GM18951 (cell line): Measurements from ENCODE around the gene PIEZO1.

Source experiments
- POLR2A ChIP-seq: IDR thresholded peaks from 4 replicates; pipeline ENCODE4 v1.6.1; 2011; ENCODE audit warnings: mild to moderate bottlenecking; ENCODE audit not compliant: insufficient read length, insufficient read depth; ENCODE audit errors: extremely low read depth
- in situ Hi-C: fragments of 300-500 bp; cut with MboI; formaldehyde crosslinking; loops from one replicate; pipeline ENCODE4 v1.12.0; 2022; ENCODE audit warnings: low sequenced_read_pairs, mixed read lengths, inconsistent platforms; ENCODE audit not compliant: unreplicated experiment

PIEZO1 gene

DNA sequence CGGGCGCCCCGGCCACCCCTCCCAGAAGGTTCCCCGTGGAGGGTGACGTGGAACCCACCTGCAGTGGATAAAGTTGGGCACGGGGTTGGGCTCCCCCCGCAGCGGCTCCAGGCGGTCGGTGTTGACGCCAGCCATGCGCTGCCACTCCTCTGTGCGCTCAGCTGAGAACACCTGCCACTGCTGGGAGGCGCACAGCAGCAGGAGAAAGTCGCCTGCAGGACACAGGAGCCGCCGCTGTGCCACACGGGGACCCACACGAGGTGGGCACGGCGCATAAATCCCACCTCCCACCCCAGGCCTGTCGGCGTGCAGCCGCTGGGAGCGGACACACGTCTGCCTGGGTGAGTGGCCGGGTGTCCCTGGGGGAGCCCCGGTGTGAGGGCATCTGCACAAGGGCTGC lies 58.0 kb downstream of the PIEZO1 start:
- no peak for TF ChIP-seq POLR2A
- in situ Hi-C loops, result no loop called here

DNA sequence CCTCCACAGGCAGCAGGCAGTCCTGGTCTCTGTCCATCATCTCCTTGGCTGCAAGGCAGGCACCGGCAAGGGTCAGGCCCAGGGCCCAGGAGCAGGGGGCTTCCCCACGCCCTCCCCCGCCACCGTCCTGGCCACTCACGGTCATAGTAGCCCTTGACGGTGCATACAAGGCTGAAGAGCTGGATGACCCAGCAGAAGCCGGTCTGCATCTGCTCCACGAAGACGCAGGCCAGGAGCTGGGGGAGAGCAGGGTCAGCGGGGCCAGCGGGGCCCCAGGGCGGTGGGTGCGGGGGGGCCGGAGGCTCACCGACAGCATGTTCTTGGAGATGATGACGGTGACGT lies 58.6 kb downstream of the PIEZO1 start:
- no peak for TF ChIP-seq POLR2A
- in situ Hi-C loops, result no loop called here

DNA sequence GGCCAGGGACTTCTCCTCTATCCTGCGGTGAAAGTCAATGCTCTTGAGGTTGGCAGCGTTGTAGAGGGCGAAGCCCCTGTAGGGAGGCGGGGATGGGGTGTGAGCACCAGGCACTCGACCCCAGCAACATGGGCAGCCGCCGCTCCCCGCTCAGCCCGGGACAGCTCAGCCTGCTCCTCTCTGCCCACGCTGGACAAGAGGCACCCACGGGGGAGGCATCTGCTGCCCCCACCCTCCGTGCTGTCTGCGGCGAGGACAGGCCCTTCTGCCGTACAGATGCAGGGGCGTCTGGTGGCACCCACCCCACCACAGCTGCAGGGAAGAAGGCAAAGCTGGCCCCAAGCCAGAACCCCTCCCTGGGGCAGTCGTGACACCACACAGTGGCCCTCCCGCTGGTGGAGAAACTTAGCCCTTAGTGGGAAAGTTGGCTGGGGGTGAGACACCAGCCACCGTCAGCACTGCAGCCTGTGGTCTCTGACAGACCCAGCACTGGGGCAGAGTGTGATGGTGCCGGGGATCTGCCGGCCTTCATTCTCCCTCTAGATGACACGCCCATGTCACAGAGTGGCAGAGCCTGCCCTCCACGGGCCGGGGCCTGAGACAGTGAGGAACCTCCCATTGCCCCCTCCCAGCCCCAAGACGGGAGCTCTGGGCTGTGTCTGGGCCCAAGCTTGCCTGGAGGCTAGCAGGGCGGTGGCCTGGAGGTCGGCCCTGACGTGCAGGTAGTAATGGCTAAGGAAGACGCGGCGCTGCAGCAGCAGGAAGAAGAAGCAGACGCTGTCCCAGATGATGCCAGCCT lies 59.2 kb downstream of the PIEZO1 start:
- in situ Hi-C loops, result no loop called here

DNA sequence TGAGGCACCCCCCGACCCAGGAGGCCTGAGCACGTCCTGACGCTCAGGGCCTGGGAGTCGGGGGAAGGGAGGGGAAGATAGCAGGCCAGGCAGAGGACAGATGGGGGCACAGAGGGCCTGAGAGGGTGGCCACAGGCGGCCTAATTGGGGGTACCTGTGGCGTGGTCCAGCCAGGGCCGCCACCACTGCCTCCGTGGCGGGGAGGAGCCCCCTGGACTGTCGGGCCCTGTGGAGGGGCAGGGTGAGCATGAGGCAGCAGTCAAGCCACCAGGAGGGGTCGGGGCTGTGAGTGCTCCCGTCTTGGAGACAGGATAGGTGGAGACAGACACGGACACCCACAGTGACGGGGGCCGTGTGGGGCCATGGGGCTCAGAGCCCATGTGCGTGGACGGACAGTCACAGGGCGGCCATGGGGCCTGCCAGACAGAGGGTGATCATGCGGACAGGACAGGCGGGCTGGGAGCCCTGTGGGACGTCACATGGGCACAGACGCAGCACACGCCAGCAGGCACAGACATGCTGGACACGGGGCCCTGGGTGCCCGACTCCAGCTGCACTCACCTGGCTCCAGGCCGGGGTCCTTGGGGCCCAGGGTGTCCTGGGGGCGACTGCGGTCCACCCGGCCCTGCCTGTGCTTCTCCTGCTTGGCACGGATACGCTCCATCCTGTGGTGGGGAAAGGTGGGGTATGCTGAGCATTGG lies 60.0 kb downstream of the PIEZO1 start:
- in situ Hi-C loops, result no loop called here
- no peak for TF ChIP-seq POLR2A

More for the DNA sequence above, 59.2 kb downstream of the PIEZO1 start:
- no peak for TF ChIP-seq POLR2A

DNA sequence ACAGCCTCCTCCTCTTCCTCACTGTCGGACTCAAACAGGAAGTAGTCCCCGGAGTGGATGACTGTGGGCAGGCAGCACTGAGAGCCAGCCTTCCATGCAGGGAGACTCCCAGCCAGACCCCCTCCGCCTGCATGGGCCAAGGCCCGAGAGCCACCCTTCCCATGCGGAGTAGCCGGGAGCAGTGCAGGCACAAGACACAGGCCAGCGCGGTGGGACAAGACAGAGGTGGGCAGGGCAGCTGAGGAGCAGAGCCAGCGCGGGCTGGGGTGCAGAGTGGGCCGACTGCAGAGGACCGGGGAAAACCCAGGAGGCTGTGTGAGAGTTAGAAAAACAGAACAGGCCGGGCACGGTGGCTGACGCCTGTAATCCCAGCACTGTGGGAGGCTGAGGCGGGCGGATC lies 61.1 kb downstream of the PIEZO1 start:
- in situ Hi-C loops, result no loop called here
- no peak for TF ChIP-seq POLR2A

DNA sequence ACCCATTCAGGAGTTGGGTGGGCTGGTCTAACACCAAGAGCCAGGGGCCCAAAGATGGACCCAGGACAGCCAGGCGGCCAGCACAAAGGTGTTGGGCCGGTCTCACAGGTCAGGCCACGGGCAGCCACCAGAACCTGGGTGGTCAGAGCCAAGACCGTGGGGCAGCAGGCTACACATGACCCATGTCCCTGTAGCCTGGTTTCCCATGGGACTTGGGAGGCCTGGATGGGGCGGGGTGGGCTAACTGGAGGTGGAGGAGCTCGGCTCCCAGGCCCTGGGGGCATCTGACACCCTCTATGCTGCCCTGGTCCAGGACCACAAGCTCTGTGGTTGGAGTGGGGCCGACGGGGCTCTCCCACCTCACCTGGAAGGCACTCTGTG lies 61.5 kb downstream of the PIEZO1 start:
- in situ Hi-C loops, result no loop called here
- TF ChIP-seq POLR2A, result no peak

DNA sequence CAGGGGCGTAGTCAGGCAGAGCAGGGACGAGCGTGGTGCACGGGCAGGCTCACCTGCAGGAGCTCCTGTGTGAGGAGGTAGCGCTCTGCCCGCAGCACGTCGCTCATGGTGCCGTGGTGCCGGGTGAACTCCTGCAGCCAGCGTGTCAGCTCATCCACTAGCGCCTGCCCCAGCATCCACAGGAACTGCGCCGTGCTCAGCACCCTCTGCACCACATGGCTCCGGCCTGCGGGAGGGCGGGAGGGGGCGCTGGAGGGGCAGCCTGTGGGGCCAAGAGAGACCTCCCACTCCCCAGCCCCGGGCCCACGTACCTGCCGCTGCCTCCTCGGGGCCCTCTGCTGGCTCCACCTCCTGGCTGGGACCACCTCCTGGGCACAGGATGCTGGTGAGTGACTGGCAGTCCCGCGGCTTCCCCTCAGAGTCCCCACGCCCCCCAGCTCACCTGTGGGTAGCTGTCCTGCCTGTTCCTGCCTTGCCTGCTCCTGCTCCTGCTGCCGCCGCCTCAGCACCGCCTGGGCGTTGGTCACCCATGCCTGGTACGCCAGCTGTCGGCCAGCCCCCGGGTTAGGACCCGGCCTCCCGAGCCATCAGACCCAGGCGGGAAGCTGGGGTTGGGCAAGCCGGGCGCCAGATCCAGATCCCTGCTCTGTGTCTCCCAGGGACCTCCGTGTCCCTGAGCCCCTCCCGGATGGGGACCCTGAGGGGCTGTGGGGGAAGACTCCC lies 62.1 kb downstream of the PIEZO1 start:
- no peak for TF ChIP-seq POLR2A
- in situ Hi-C loops, result no loop called here

DNA sequence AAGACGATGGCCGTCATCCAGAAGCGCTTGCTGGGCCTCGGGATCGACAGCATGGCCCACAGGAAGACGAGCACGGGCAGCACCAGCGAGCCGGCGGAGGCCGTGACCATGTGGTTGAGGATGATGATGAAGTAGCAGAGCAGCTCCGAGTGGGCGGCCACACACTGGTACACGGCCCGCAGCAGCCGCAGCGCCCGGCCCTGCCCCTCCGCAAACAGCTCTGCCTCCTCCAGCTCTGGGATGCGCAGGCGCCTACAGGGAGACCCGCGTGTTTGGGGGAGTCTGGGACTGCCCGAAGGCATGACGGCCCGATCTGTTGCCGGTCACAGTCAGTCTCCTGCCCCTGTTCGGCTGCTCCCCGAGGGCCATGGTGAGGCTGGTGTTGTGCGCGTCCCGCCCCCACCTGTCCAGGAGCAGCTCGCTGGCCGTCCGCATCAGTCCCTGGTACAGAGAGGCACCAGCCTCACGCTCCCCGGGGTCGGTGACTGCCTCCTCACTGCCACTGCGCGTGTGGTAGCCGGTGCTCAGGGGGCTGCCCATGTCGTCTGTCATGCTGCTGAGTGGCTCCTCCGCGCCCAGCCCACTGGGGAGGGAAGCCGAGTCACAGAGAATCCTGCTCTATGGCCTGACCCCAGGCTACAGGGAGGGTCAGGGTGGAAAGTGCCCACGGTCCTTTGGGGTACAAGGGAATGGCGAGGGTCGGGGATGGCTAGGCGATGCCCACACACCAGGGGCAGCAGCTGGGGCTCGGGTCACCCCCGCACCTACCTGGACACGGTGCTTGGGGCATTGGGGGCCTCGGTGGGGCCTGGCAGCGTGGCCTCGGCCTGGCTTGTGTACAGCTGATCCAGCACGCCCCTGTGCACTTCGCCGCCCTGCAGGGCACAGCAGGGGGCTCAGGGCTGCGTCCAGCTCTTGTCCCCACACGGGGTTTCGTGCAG lies 62.9 kb downstream of the PIEZO1 start:
- no peak for TF ChIP-seq POLR2A
- in situ Hi-C loops, result no loop called here

DNA sequence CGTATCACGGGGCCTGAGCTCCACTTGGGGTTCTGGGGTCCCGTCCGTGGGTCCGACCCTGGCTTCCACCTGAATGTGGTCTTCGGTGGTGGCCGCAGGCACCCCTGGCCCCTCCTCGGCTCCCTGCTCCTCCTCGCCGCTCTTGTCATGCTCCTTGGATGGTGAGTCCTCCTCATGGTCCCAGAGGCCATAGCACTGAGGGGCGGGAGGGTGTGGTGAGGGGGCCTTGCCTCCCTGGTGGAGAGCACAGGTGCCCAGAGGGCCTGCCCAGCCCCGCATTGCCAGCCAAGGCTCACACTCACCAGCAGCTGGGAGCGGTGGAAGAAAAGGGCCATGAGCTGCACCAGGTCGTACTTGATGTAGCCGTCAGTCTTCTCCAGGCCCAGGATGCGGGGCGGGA lies 63.8 kb downstream of the PIEZO1 start:
- in situ Hi-C loops, result no loop called here
- TF ChIP-seq POLR2A, result no peak

DNA sequence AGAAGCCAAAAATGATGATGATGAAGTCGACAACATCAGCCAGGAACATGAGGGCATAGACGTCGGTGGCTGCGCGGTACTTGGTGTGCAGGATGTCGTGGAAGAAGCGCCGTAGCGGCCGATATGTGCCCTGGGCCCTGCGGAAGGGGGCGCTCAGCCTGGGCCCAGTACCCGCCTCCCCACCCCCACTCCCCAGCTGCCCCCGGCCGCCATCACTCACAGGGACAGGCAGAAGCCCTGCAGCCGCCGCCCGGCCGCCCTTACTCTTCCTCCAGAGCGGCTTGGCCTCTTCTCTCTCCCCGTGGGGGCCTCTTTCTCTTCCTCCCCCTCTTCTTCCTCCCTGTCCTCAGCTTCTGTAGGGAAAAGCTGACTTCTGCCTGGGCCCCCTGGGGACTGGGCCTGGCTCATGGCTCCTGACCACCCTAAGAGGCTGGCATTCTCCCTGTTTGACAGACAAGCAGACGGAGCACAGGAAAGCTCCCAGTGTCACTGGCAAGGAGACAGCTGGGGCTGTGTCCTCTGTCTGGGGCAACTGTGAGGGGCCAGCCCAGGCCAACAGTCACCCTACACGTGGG lies 64.5 kb downstream of the PIEZO1 start:
- TF ChIP-seq POLR2A, result peak; percentile 10
- in situ Hi-C loops, result no loop called here

DNA sequence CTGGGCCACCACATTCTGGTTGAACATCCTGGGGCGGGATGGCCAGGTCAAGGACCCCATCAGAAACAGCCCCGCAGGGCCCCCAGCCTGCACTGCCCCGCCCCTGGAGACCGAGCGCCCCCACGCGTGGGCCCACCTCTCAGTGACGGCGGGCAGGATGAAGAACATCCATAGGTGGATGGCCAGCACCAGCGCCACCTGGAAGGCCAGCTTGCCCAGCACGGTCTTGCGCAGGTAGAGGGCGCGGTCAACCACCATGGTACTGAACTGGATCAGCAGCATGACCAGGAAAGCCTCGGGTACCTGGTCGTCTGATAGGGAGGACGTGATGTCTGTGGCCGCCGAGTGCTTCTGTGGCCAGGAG lies 65.1 kb downstream of the PIEZO1 start:
- in situ Hi-C loops, result no loop called here
- no peak for TF ChIP-seq POLR2A

DNA sequence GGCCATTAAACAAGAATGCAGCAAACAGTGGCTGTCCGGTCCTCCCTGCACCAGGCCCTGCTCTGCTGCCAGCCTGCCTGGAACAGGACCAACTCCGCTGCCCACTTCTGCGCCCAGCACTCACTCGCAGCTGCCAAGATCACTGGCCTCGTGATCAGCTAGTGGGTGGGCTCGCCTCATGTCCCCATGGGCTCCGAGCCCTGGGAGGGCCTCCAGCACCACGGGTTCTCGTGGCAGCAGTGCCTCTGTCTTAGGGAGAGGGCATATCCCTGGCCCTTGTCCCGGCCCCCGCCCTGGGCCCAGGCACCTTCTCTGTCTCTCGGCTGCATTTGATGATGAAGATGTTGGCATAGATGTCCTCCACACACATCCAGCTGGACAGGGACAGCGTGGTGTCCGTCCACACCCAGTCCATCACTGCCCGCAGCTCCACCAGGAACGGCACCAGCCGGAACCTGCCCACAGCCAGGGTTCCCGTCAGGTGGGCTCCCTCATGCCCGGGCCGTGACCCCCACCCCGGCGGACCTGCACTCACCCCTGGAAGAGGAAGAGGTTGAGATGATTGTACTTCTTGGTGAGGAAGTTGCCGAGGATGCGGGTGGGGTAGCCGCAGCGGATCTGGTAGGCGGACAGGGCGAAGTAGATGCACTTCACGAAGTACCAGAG lies 65.6 kb downstream of the PIEZO1 start:
- TF ChIP-seq POLR2A, result no peak
- in situ Hi-C loops, result no loop called here
